ENCODE data around the gene RPS14.
"Not testable (repeated sequence)": the region's sequence is repeated elsewhere in the genome, so short reads cannot be mapped to it uniquely, and the experiment has no call there.

RPS14 gene

DNA sequence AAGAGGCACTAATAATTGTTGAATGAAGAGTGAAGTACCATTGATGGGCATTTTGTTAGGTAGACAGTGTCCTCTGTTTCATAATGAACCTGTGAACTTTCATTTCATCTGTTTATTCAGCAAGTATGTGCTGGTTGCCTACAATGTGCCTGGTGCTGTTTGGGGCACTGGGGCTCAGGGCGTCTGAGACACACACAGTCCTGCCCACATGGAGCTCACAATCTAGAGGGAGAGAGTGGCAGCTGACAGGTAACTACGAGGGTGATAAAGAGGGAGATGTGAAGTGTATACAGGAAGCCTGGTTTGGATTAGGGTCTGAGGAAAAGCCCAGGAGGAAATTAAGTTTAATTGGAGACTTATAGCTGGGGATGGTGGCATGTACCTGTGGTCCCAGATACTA, 29.9 kb upstream of the RPS14 start:
- DNase-seq = no peak

DNA sequence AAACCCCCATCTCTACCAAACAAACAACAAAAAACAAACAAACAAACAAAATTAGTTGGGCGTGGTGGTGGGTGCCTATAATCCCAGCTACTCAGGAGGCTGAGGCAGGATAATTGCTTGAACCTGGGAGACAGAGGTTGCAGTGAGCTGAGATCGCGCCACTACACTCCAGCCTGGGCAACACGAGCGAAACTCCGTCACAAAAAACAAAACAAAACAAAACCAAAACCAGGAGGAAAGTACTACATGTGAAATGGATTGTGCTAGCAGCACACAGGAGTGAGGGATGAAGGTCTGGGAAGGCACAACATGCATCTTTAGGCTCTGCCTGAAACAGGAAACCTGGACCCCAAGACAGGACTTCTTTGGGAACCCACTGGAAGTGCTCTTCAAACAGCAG, 27.0 kb upstream of the RPS14 start:
- DNase-seq = not testable (repeated sequence)

DNA sequence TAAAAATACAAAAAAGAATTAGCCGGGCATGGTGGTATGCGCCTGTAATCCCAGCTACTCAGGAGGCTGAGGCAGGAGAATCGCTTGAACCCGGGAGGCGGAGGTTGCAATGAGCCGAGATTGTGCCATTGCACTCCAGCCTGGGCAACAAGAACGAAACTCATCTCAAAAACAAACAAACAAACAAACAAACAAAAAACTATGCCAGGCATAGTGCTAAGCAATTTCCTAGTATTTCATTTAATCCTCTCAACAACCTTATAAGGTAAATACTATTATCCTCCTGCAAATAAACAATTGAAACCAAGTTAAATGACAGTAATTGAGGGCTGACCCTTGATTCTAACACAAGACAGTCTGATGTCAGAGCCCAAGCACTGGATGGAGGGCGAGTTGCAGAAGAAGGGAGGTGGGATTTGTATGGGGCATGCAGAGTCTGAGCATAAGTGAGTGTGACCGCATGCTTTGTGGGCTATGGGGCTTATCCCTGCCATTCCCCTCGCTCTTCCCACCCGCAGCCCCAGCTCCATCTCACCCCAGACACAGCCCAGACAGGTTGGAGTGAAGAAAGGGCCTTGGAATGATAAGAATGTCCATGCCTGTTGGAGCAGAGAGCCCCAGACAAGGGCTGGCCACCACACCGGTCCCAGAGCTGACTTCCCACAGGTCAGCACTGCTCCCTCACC, 24.3 kb upstream of the RPS14 start:
- no peak for DNase-seq

DNA sequence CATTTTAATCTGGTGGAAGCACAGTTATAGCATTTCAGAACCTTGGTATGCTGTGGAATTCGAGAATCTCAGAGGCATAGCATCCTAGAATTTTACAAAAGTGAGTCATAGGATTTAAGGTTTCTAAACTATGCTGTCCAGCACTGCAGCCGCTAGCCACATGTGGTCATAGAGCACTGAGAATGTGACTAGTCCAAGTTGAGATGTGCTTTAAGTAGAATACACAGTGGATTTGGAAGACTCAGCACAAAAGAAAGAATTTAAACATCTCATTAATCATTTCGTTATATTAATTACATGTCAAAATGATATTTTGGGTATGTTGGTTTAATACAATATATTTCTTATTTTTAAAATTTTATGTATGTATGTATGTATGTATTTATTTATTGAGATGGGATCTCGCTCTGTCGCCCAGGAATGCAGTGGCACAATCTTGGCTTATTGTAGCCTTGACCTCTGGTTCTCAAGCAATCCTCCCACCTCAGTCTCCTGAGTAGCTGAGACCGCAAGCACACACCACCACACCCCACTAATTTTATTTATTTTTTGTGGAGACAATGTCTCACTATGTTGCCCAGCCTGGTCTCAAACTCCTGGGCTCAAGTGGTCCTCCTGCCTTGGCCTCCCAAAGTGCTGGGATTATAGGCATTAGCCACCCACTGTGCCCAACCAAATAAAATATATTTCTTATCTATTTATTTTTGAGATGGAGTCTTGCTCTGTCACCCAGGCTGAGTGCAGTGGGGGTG, 20.4 kb upstream of the RPS14 start:
- no peak for DNase-seq

DNA sequence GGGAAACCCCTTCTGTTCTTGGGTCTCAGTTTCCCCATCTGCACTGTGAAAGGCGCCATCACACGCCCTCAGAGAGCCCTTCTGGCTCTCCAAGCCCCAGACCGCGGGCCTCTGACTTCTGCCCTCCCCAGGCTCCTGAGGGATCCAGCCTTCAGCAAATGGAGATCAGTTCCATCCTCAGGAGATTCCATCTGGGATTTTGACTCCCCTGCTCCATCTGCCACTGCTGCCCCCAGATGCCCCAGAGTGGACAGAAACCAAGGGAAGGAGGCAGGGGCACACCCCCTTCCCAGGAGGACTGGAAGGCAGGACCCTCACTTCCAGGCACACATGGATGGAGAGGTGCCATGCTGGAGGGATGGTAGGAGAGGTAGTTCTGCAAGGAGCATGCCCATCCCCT, 18.7 kb upstream of the RPS14 start:
- DNase-seq = no peak

DNA sequence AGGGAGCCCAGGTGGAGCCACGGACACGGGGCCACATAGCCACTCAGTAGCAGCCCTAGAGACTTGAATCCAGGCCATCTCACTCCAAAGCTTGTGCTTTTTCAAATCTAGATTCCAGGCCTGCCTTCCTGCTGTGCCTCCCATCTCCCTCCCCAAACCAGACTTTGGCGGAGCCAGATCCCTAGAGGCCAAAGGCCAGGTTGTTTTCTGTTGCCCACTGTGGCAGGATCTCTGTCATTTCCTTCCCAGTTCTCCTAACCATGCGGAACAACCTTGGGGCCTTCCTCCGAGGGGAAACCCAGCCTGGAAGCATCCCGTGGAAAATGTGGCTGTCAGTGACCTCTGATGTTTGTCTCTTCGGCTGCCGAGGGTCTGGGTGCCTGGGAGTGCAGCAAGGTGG, 16.4 kb upstream of the RPS14 start:
- no peak for DNase-seq

DNA sequence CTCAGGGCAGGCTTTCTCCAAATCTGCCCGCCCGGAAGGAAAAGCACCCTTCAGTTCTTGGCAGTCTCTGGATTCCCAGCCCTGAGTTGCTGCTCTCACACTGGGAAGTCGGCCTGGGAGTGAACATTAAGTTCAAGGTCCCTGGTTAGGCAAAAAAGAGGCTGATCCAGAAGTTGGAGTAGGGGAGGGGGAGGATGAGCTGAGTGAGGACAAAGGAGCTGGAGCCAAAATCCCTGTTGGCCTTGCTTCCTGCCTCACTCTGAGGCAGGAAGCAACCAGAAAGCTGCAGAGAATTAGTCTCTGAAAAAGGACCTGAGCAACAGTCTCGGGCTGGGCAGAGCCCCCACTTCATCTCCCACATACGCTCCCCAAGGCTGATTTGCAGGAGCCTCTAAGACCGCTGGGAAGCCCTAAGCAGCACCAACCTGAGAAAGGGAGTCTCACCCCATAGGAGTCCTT, 15.0 kb upstream of the RPS14 start:
- peak; percentile 57 for DNase-seq

DNA sequence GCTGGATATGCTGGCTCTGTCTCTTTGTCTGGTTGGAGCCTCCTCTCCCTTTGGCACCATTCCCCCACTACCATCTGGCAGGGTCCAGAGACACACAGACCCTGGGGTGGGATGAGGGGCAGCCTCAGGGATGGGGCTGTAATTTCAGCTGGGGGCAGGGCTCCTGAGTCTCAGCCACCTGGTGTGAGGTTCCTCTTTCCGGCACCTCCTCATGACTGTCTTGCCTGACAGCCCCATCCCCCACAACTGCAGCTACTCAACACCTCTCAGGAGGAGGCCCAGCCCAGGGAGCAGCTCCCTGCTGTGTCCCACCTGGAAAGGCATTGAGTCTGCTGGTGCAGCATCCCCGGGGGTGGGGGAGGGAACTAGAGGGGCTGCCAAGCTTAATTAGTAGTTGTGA, 11.7 kb upstream of the RPS14 start:
- peak; percentile 95 for DNase-seq

DNA sequence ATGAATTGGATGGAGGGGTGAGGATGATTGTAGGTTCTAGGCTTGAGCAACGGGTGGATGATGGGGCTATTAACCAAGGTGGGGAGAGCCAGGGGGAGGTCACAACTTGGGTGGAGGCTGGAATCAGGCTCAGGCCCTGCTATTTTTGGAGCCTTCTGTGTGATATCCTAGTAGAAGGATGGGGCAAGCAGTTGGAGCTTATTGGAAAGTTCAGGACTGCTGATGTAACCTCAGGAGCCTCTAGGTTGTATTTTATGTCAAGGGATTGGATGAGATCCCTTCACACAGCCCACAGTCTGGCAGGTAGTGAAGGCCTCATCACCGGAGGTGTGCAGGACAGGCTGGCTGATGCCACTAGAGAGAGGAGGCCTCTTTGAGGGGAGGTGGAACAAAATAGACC, 11.2 kb upstream of the RPS14 start:
- no peak for DNase-seq

DNA sequence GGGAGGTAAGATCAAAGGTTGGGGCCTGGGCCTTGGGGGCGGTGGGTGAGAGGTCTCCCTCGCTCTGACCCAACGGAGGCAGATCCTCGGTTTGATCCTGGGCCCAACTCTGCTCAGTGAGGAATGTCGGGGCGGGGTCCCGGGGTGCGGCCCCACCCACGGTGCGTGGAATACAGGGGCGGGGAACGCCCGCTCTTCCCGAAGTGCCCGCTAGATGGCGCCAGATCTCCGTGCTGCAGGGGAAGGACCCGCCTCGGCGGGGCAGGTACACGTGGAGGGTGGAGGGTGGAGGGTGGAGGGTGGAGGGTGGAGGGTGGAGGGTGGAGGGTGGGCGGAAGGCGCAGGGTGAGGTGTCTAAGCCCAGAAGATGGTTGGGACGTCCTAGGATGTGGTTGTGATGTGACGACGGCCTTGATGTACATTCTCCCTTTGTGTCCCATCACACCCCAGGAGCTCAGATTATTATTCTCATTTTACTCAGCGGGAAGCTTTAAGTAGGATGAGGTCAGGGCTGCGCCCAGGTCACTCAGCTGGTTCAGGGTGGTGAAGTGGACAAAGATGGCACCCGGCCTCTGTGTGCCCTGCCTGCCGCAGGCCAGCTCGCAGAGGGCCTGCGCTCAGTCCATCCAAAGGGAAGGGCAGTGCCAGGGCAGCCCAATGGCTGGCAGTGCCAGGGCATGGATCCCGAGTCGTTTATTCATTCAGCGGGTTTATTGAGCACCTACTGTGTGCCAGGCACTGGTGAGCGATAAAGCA, 9.4 kb upstream of the RPS14 start:
- DNase-seq = peak; percentile 56

DNA sequence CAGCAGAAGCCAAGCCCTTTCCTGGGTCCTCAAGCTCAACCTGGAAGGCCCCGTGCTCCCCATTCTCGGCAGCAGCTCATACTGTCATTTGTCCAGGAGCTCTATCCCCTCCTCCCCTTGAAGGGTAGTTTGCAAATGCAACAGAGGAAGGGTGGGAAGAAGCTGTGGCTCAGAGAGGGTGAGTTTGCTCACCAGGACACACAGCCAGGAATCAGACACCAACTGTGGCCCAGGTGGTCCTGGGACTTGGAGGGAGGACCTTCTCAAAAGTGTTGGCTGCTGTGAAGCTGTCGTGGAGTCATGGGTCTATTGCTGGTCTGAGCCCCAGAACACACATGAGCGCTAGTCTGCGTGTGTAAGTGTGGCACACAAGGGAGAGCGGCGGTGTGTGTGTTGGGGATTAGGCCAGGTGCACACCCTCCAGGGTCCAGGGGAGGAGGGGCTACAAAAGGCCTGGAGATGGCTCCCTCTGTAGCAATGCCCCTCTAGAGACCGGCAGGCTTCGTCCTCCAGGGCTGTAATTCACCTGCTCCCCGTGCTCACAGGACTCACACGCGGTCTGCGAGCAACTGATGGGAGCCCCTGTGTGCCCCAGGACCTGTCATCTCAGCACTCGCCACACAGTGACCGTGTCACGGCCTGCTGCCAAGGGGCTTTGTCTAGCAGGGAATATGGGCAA, 8.2 kb upstream of the RPS14 start:
- DNase-seq = no peak

DNA sequence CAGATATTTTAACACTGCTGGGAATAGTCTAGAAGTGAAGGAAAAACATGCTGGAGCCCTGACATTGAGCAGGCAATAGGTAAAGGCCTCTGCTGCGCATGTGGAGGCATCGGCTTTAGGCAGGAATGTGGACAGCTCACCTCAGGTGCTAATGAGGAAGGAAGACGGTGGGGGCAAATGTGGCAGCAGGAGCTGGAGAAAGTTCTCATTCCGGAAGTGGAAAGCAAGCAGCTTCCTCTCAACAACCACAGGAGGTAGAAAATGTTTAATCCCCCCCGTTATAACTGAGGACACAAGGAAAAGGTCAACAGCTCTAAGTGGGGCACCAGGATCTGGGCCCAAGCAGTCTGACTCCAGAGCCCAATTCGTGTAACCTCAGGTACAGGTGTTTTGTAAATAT, 7.6 kb upstream of the RPS14 start:
- DNase-seq = no peak

DNA sequence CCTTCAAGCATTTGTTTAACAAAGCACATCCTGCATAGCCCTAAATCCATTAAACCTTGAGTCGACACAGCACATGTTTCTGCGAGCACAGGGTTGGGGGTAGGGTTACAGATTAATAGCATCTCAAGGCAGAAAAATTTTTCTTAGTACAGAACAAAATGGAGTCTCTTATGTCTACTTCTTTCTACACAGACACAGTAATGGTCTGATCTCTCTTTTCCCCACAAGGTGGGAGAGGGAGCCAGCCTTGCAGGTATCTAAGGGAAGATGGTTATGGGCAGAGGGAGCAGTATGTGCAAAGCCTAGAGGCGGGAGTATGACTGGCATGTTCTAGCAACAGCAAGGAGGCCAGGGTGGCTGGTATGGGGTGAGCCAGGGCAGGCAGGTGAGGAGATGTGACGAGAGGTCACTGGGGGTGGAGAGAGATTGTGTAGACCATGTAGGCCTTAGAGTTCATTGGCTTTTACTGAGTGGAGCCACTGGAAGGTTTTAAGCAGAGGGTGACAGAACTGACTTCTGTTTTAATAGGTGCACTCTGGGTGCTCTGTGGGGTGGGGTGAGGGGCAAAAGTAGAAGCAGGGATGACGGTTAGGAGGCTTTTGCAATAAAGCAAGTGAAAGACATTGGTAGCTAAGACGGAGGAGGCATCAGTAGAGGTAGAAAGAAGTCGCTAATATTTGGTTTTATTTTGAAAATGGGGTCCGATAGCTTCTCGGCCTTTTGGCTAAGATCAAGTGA, 5.1 kb upstream of the RPS14 start:
- DNase-seq = no peak

DNA sequence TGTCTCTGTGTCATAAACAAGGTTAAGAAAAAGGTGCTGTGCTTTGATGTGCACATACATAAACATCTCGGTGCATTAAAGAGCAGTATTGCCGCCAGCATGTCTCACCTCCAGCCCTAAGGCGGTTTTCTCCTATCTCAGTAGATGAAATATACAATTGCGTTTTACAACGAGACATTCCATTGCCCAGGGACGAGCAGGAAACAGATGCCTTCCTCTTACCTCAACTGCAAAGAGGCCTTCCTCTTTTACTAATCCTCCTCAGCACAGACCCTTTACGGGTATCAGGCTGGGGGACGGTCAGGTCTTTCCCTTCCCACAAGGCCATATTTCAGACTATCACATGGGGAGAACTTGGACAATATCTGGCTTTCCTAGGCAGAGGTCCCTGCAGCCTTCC, 4.5 kb upstream of the RPS14 start:
- DNase-seq = not testable (repeated sequence)

DNA sequence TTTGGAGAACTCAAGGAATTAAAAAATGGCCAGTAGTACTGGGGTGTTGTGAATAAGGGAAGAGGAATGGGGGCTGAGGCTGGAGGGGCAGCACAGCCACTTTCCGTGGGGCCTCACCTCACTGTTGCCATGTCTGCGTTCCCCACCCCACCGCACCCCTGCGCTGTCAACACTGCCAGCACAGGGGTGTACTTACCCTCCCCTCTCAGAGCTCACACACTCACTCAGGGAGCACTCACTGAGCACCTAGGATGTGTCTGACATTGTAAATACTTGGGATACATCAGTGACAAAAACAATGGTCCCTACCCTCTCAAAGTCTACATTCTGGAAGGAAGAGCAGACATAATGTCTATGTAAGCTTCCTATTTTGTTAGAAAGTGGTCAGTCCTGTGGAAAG, 3.4 kb upstream of the RPS14 start:
- no peak for DNase-seq

DNA sequence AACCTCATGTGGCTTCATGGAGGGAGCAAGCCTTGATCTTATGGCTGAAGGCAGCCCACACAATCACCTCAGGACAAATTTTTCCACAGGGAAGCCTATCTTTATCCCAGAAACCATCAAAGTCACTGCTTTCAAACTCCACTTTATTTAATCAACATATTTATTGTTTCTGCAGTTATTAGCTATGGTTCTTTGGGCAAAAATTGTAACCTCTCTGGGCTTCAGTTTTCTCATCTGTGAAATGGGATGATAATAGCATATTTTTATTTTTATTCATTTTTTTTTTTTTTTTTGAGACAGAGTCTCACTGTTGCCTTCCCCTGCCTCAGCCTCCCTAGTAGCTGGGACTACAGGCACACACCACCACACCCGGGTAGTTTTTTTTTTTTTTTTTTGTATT, 2.1 kb upstream of the RPS14 start:
- no peak for DNase-seq

DNA sequence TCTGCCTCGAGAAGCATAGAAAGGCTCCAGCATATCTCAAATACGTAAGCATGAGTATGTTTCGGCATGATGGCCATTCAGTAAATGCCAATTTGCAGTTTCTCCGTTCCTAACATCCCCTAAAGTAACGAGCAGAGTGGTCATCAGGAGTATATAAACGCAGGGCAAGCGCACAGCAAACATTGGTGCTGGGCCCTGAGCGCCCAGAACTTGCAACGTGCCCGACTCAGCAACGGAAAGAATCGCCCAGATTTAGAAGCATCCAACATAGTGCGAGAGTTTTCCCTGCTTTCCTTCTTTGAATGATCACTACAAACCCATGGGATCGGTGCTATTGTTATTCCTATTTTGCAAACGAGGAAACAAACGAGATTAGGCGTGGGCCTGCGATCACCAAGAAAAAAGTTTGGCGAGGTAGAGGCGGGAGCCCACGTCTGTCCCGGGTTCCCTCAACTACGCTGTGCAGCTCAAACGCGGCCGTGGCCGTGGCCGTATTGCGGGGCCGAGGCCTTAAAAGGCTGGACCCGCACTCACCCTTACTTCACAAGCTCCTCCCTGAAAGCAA, 505 bp downstream of the RPS14 start:
- DNase-seq = no peak

DNA sequence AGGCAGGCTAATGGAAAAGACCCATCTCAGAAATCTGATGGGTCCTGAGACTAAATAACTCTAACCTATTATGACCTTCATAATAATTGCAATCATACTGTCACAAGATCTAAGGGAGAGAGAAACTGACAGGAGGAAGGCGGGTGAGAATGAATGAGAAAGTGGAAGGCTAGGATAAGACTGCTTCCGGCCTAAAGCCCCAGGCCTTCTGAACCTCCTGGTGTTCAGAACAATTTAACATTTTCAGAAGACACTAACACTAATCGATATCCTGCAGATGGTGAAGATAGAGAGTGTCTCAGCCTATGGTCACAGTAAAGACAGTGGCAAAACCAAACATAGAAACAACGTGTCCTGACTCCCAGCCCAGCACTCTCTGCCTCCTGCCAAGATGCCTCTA, 1.2 kb downstream of the RPS14 start:
- no peak for DNase-seq

DNA sequence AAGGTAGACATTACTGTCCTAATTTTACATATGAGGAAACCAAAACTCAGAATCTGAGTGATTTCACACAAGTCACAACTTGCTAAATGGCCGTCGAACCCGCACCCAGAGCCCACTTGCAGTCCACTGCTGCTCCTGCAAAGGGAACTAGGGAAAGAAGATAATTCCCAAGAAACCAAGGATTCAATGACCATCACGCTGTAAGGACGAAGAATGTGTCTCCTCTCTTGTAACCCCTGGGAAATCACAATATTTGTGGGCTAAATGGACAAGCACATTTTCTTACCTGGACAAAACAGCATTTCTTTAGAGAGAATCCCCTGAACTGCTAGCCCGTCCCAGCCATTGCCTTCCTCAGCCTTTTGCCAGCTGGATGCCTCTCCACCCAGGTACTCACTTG, 2.4 kb downstream of the RPS14 start:
- DNase-seq = no peak

DNA sequence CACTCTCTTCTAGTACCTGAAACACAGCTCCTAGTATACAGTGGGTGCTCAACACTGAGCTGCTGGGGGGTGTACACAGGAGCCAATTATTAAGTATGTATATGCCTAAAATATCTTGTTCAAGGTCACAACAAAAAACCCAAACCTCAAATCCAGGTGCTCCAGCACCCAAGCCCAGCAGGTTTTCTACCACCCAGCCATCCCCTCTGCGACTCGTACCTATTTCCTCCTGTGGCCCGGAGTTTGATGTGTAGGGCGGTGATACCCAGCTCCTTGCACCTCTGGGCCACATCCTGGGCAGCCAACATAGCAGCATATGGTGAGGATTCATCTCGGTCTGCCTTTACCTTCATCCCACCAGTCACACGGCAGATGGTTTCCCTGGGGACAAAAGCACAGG, 3.0 kb downstream of the RPS14 start:
- DNase-seq = no peak

DNA sequence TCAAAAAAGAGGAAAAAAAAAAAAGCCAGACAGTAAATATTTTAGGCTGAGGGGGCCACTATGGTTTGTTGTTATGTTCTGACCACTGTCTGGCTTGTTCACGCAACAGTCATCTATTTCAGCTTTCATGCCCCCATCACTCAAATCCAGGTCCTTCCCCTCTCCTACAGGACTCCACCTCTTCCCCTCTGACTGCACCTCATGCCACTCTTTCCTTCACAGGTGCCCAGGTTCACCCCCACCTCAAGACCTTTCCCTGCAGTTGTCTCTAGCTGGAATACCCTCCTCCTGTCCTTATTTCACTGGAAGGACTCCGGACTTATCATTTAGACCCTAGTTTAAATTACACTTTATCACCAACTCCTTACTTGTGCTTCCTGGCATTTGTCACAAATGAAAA, 3.5 kb downstream of the RPS14 start:
- no peak for DNase-seq

DNA sequence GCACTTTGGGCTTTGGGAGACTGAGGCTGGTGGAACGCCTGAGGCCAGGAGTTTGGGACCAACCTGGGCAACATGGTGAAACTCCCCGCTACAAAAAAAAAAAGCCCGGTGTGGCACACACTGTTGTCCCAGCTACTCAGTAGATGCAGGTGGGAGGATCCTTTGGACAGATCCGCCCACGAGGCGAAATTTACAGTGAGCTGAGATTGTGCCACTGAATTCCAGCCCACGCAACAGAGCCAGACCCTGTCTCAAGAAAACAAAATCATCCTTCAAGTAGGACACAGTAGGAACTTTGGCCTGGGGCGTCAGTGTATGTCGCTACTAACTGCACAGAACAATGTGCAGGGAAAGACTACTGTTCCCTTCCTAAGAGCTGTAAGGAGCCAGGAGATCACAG, 4.8 kb downstream of the RPS14 start:
- DNase-seq = no peak

All from NCI-H2171 treated with DMSO at 0.1 percent for 48 hours (cell line).